ENCODE results near the gene TRAF1.
A peak's percentile ranks its signal among the peaks of the same experiment; 100 is the strongest.

TRAF1 gene

DNA sequence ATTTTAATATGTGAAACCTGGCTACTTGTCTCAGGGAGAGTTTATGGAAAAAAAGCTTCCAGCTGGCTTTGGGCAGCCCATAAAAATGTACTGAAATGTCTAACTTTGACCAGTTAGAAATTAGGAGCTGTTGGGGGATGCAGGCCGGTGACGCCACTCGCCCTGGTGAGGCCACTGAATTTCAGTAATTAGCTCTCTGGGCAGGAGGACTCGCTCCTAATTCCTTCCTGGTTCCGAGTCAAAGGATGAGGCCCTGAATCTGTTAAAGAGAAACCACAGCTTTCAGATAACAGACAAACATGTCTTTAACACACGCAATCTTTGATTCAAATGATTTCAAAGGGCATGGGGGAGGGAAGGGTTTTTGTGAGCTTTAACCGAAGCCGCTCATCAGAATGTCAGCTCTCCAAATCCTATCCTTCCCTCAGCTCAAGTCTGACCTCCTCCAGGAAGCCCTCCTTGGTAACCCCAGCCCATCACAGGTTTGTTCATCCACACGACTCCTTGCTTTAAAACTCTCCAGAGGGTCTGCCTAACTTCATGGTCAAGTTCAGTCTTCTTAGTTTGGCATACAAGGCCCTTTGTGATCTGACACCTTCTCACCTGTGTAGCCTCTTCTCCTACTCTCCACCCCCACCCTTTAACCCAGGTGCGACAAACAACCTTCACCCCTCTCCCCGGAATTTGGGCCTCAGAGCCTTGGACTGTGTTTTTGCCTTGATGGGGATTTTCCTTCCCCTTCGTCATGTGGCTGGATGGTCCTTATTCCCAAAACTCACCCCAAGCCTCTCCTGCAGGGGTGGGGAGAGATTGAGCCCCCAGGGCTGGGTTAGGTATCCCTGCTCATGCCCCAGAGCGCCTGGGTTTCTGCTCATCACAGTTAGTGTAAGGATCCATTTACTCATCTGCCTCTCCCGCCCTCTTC, 36.0 kb downstream of the TRAF1 start:
- H3K4me1 ChIP-seq (ENCODE audit: control insufficient read depth, insufficient read depth, low read length, poor library complexity, severe bottlenecking): peaks cover 53% of the 10 kb centered on the region
- no peaks in the 10 kb centered on the region for H3K9me3 ChIP-seq (ENCODE audit: control insufficient read depth, low read length)
- peak overlapping the region; percentile 9 for H3K4me3 ChIP-seq (ENCODE audit: insufficient read depth, low read depth, low read length, poor library complexity, severe bottlenecking)
- H3K27me3 ChIP-seq (replicated peaks; ENCODE audit: control insufficient read depth, insufficient read depth, low read length, poor library complexity, severe bottlenecking): no peaks in the 10 kb centered on the region
- H3K36me3 ChIP-seq (ENCODE audit: control insufficient read depth, insufficient read depth, low read length): no peaks in the 10 kb centered on the region
- peak in 1 of 3 donors; percentile 25 for DNase-seq
- peak overlapping the region; percentile 87 for H3K27ac ChIP-seq (ENCODE audit: insufficient read depth, low read length, poor library complexity, severe bottlenecking)

DNA sequence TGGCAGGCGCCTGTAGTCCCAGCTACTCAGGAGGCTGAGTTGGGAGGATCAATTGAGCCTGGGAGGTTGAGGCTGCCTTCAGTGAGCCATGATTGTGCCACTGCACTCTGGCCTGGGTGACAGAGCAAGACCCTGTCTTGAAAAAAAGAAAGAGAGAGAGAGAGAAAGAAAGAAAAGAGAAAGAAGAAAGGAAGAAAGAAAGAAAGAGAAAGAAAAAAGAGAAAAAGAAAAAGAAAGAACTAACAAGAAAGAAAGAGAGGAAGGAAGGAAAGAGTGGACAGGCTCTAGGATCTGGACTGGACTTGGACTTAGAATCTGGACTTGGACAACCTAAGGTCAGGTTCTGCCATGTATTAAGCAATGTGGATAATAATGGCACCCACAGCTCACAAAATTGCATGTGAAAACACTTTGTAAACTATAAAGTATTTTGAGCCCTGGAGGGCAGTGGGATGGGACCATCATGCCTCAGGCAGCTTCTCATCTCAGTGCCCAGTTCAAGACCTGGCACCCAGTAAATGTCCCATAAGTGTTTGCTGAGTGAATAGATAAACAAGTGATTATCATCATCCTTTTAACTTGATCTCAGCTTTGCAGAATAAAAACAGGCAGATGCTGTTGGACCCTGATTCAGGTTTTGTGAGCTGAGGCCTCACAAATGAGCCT, 36.9 kb downstream of the TRAF1 start:
- no peak overlapping the region for H3K4me3 ChIP-seq (ENCODE audit: insufficient read depth, low read depth, low read length, poor library complexity, severe bottlenecking)
- DNase-seq: no peak
- H3K27ac ChIP-seq (ENCODE audit: insufficient read depth, low read length, poor library complexity, severe bottlenecking): peak overlapping the region; percentile 87
- no peaks in the 10 kb centered on the region for H3K9me3 ChIP-seq (ENCODE audit: control insufficient read depth, low read length)
- H3K36me3 ChIP-seq (ENCODE audit: control insufficient read depth, insufficient read depth, low read length): no peaks in the 10 kb centered on the region
- no peaks in the 10 kb centered on the region for H3K27me3 ChIP-seq (replicated peaks; ENCODE audit: control insufficient read depth, insufficient read depth, low read length, poor library complexity, severe bottlenecking)
- H3K4me1 ChIP-seq (ENCODE audit: control insufficient read depth, insufficient read depth, low read length, poor library complexity, severe bottlenecking): peaks cover 53% of the 10 kb centered on the region

DNA sequence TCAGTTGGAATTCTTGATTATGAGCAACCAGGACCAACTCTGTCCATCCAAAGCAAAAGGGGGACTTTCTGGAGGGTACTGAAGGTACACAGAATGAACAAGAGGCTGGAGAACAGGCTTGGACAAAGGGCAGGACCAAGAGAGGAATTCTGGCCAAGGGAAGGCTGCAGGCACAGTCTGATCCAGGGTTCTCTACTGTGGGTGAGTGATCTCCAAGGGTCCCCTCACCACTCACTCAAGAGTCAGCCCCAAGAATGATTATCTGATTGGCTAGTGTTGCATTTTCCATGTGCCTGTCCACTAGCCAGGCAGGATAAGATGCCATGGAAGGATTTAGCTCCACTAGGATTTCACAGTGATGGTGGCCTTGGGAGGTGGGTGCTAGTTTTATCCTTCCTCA, 38.0 kb downstream of the TRAF1 start:
- no peak for DNase-seq
- no peaks in the 10 kb centered on the region for H3K27me3 ChIP-seq (replicated peaks; ENCODE audit: control insufficient read depth, insufficient read depth, low read length, poor library complexity, severe bottlenecking)
- peak overlapping the region; percentile 87 for H3K27ac ChIP-seq (ENCODE audit: insufficient read depth, low read length, poor library complexity, severe bottlenecking)
- no peaks in the 10 kb centered on the region for H3K9me3 ChIP-seq (ENCODE audit: control insufficient read depth, low read length)
- no peaks in the 10 kb centered on the region for H3K36me3 ChIP-seq (ENCODE audit: control insufficient read depth, insufficient read depth, low read length)
- no peak overlapping the region for H3K4me3 ChIP-seq (ENCODE audit: insufficient read depth, low read depth, low read length, poor library complexity, severe bottlenecking)
- H3K4me1 ChIP-seq (ENCODE audit: control insufficient read depth, insufficient read depth, low read length, poor library complexity, severe bottlenecking): peaks cover 46% of the 10 kb centered on the region

DNA sequence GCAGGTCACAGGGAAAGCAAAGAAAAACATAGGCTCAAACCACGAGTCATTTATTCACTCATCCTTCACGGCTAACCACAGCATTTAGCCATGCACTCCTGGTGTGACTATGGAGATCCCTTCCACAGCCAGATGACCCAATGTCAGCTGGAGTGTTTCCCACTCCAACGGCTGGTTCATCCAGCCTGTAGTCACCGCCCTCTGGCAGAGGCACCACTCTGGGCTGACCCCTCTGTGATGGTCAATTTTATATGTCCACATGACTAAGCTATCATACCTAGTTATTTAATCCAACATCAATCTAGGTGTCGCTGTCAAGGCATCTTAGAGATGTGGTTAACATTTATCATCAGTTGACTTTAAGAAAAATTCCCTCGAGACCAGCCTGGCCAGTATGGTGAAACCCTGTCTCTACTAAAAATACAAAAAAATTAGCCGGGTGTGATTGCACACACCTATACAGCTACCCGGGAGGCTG, 40.1 kb downstream of the TRAF1 start:
- Histone ChIP-seq H3K36me3 (ENCODE audit: control insufficient read depth, insufficient read depth, low read length) (no peaks in the 10 kb centered on the region), H3K4me1 (ENCODE audit: control insufficient read depth, insufficient read depth, low read length, poor library complexity, severe bottlenecking) (peaks cover 45% of the 10 kb centered on the region), H3K27ac (ENCODE audit: insufficient read depth, low read length, poor library complexity, severe bottlenecking) (no peak overlapping the region), H3K27me3 (replicated peaks; ENCODE audit: control insufficient read depth, insufficient read depth, low read length, poor library complexity, severe bottlenecking) (no peaks in the 10 kb centered on the region), H3K4me3 (ENCODE audit: insufficient read depth, low read depth, low read length, poor library complexity, severe bottlenecking) (no peak overlapping the region), H3K9me3 (ENCODE audit: control insufficient read depth, low read length) (no peaks in the 10 kb centered on the region)
- no peak for DNase-seq

DNA sequence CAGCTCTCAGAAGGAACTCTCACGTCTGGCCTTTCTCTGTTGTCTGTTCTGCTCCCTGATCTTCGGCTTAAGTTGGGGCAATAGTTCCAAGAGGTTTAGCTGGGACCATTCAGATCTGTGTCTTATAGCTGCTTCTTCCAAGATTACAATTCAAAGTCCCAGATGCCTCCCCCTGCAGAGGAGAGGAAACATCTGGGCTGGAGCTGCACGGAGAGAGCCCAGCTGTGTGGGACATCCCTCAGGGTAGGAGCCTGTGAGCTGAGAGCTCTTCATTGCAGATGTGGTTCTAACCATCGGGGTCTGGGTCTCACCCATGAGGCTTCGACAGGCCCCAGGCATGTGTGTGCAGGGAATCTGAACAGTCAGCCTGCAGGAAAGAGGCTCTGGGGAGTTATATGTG, 40.6 kb downstream of the TRAF1 start:
- H3K27me3 ChIP-seq (replicated peaks; ENCODE audit: control insufficient read depth, insufficient read depth, low read length, poor library complexity, severe bottlenecking): no peaks in the 10 kb centered on the region
- DNase-seq: no peak
- no peak overlapping the region for H3K4me3 ChIP-seq (ENCODE audit: insufficient read depth, low read depth, low read length, poor library complexity, severe bottlenecking)
- H3K27ac ChIP-seq (ENCODE audit: insufficient read depth, low read length, poor library complexity, severe bottlenecking): no peak overlapping the region
- no peaks in the 10 kb centered on the region for H3K36me3 ChIP-seq (ENCODE audit: control insufficient read depth, insufficient read depth, low read length)
- peaks cover 43% of the 10 kb centered on the region for H3K4me1 ChIP-seq (ENCODE audit: control insufficient read depth, insufficient read depth, low read length, poor library complexity, severe bottlenecking)
- no peaks in the 10 kb centered on the region for H3K9me3 ChIP-seq (ENCODE audit: control insufficient read depth, low read length)

DNA sequence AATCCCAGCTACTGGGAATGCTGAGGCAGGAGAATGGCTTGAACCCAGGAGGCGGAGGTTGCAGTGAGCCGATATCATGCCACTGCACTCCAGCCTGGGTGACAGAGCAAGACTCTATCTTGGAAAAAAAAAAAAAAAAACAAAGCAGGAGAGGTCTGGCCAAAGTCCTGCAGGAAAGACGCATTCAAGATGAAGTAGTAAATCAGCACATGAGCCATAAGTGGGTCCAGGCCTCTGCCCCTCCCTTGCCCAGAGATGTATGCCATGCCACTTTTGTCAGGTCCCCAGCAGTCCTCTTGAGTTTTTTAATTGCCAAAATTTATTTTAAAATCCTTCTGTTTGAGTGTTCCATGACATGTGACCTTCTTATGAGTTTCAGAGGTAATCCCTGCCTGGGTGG, 41.1 kb downstream of the TRAF1 start:
- Histone ChIP-seq H3K27ac (ENCODE audit: insufficient read depth, low read length, poor library complexity, severe bottlenecking) (no peak overlapping the region), H3K9me3 (ENCODE audit: control insufficient read depth, low read length) (no peaks in the 10 kb centered on the region), H3K36me3 (ENCODE audit: control insufficient read depth, insufficient read depth, low read length) (no peaks in the 10 kb centered on the region), H3K4me1 (ENCODE audit: control insufficient read depth, insufficient read depth, low read length, poor library complexity, severe bottlenecking) (peaks cover 39% of the 10 kb centered on the region), H3K27me3 (replicated peaks; ENCODE audit: control insufficient read depth, insufficient read depth, low read length, poor library complexity, severe bottlenecking) (no peaks in the 10 kb centered on the region), H3K4me3 (ENCODE audit: insufficient read depth, low read depth, low read length, poor library complexity, severe bottlenecking) (no peak overlapping the region)
- no peak for DNase-seq

DNA sequence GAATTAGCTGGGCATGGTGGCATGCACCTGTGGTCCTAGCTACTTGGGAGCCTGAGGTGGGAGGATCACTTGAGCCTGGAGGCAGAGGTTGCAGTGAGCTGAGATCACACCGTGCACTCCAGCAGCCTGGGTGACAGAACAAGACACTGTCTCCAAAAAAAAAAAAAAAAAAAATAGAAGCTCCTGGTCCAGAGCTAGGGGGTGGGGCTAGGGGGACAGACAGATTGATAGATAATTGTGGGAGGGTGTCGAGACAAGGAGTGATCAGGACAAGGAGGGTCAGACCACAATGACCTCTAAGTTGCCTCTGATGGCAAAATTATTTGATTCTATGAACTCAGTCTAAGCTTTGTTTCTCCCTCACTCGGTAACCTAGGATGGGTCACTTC, 43.0 kb downstream of the TRAF1 start:
- no peak overlapping the region for H3K4me3 ChIP-seq (ENCODE audit: insufficient read depth, low read depth, low read length, poor library complexity, severe bottlenecking)
- no peak for DNase-seq

DNA sequence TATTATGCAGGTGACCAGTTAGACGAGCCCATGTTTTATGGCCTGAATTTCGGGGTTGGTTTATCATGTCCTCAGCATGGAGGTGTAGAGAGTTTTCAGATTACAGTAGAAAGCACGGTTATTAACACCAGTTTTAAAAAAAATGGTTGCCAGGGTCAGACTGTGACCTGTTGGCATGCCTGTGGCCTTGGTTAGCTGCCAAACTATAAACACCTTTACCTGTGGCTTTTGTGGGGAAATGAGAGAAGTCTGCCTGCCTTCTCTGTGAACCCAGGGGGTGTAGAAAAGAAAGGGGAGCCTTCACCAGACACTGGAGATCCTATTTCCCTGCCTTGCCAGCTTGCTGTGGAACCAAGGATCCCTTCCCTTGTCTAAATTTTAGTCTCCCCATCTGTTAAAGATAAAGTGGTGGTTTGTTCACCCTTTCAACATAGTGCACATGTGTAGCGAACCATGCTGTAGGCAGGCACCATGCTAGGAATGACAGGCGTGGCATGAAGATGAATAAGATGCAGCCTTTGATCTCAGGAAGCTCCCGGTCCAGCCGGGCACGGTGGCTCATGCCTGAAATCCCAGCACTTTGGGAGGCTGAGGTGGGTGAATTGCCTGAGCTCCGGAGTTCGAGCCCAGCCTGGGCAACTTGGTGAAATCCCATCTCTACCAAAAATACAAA, 43.5 kb downstream of the TRAF1 start:
- no peaks in the 10 kb centered on the region for H3K27me3 ChIP-seq (replicated peaks; ENCODE audit: control insufficient read depth, insufficient read depth, low read length, poor library complexity, severe bottlenecking)
- H3K9me3 ChIP-seq (ENCODE audit: control insufficient read depth, low read length): no peaks in the 10 kb centered on the region
- H3K4me1 ChIP-seq (ENCODE audit: control insufficient read depth, insufficient read depth, low read length, poor library complexity, severe bottlenecking): peaks cover 48% of the 10 kb centered on the region
- H3K36me3 ChIP-seq (ENCODE audit: control insufficient read depth, insufficient read depth, low read length): no peaks in the 10 kb centered on the region
- no peak overlapping the region for H3K4me3 ChIP-seq (ENCODE audit: insufficient read depth, low read depth, low read length, poor library complexity, severe bottlenecking)
- no peak for DNase-seq
- no peak overlapping the region for H3K27ac ChIP-seq (ENCODE audit: insufficient read depth, low read length, poor library complexity, severe bottlenecking)

More for the DNA sequence above, 43.0 kb downstream of the TRAF1 start:
- H3K4me1 ChIP-seq (ENCODE audit: control insufficient read depth, insufficient read depth, low read length, poor library complexity, severe bottlenecking): peaks cover 46% of the 10 kb centered on the region
- H3K27me3 ChIP-seq (replicated peaks; ENCODE audit: control insufficient read depth, insufficient read depth, low read length, poor library complexity, severe bottlenecking): no peaks in the 10 kb centered on the region
- H3K9me3 ChIP-seq (ENCODE audit: control insufficient read depth, low read length): no peaks in the 10 kb centered on the region
- no peak overlapping the region for H3K27ac ChIP-seq (ENCODE audit: insufficient read depth, low read length, poor library complexity, severe bottlenecking)
- H3K36me3 ChIP-seq (ENCODE audit: control insufficient read depth, insufficient read depth, low read length): no peaks in the 10 kb centered on the region

DNA sequence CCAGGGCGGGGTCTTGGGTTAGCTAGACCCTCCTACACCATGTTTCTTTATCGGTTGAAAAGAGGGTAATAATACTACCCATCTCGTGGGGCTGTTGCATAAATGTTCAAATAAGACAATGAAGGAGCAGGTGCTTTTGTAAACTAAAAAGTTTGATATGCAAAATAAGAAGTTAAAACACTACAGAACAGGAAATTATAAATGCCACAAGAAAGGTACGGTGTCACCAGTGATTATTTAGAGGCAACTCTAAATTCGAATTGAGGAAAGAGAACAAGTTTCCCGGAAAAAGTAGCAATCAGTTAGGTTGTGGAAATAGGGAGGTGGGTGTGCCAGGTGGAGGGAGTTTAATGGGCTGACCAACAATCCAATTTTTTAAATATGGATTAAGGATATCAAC, 47.1 kb downstream of the TRAF1 start:
- no peak for DNase-seq
- peaks cover 68% of the 10 kb centered on the region for H3K4me1 ChIP-seq (ENCODE audit: control insufficient read depth, insufficient read depth, low read length, poor library complexity, severe bottlenecking)
- H3K27ac ChIP-seq (ENCODE audit: insufficient read depth, low read length, poor library complexity, severe bottlenecking): peak overlapping the region; percentile 92
- no peaks in the 10 kb centered on the region for H3K27me3 ChIP-seq (replicated peaks; ENCODE audit: control insufficient read depth, insufficient read depth, low read length, poor library complexity, severe bottlenecking)
- peaks cover 2% of the 10 kb centered on the region for H3K36me3 ChIP-seq (ENCODE audit: control insufficient read depth, insufficient read depth, low read length)
- H3K9me3 ChIP-seq (ENCODE audit: control insufficient read depth, low read length): no peaks in the 10 kb centered on the region
- H3K4me3 ChIP-seq (ENCODE audit: insufficient read depth, low read depth, low read length, poor library complexity, severe bottlenecking): peak overlapping the region; percentile 68

Measured in effector memory CD4-positive, alpha-beta T cell (primary cell).